NCI-H2196 (cell line): ENCODE measurements around the gene GABPB1.

Experiments
- DNase-seq: peaks from one replicate; lab custom pipeline; 2025; ENCODE audit not compliant: unreplicated experiment; lab: John Stamatoyannopoulos, UW

GABPB1 gene

DNA sequence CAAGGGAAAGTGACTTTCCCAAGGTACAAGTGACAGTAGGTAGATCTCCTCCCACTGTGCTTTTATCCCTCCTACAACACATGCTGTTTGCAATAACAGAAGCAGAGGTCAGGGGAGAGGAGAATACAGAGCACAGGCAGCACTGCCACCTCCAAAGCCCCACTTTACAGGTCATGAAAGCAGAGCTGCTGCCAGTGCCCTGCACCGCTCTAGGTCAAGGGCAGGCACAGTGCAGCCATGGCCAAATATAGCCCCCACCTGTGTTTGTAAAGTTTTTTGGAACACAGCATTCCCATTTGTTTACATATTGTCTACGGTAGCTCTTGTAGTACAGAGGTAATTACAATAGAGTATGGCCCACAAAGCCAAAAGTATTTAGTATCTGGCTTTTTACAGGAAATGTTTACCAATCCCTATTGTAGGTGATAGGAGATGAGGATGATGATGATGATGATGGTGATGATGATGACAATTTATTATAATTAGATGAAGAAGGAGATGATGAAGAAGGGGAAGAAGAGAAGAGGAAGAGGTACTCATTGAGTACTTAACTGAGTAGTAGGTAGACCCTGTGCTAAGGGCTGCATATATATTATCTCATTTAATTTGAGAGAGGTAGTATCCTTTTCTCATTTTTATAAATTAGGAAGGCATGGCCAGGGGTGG is 109.9 kb downstream of the GABPB1 start:
- DNase-seq, result no peak

DNA sequence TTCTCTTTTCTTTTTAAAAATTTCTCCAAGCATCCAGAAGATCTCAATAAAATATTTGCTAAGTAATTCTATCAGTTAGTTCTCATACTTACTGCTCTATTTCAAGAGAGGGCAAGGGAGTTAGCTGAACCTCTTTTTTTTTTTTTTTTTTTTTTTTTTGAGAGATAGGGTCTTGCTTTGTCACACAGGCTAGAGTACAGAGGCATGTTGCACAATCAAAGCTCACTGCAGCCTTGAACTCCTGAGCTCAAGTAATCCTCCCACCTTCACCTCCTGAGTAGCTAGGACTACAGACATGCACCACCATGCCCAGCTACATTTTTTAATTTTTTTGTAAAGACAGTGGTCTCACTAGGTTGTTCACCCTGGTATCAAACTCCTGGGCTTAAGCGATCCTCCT is 110.8 kb downstream of the GABPB1 start:
- DNase-seq, result no peak

DNA sequence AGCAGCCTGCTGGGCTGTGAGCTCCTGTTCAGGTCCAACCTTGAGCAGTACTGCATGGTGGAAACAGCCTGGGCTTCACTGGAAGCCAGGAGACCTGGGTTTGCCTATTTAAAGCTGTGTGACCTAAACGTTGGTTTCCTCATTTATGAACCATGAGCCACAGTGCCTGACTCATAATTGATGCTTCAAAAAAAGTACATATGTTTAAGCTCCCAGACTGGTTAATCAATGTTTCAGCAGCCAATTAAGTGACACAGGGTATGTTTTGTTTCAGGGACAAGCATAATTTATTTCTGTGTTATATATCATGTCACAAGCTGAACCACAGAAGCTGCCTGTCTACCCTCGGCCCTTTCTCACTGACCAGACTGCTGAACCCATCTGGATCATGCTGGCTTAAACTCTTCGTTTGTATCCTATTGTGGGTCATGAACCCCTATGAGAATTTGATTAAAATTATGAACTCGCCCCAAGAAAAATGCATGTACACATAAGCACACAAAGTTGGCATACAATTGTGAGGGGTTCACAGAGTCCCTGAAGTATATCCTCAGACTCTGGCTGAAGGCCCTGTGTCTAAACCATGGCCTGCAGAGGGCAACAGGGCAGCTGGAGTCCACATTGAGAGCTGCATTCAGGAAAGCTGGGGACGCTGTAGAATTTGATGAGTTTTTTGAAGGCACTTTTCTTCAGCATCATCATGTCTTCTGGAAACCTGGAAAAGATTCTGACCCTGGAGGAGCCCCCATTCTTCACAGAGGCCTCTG is 113.1 kb downstream of the GABPB1 start:
- no peak for DNase-seq

DNA sequence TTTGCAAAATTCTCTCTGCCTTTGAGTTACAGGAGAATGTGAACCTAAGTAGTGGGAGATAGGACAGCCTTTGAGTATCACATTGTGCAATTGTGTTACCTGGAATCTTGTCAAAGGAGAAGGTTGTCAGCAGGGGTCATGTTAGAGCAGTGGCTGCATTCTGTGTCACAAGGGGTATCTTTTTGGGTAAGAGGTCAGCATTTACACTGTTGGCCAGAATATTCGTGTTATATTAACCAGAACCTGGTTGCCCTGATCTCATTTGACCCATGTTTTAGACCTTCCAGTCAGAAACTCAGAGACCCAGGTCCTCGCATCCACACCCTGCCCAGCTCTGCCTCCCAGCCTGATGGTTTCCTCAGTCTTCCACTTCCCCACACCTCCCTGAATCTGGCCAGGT is 116.7 kb downstream of the GABPB1 start:
- no peak for DNase-seq

DNA sequence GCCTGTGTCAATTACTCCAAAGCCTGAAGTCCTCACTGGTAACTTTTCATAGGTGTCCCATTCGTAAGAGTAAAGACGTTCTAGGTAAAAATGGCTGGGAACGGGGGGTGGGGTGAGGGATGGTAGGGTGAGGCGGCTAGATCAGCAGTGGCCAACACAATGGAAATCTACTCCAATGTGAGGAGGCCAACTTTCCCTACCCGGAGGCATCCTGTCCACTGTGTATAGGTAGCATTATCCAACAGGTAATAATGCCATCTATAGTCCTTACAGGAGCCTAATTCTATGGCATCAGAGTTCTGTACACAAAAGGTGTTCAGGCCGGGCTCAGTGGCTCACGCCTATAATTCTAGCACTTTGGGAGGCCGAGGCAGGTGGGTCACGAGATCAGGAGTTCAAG is 118.6 kb downstream of the GABPB1 start:
- no peak for DNase-seq

GRCh38 chr15:50235794-50236193 is 119.2 kb downstream of the GABPB1 start:
- DNase-seq, result no peak

DNA sequence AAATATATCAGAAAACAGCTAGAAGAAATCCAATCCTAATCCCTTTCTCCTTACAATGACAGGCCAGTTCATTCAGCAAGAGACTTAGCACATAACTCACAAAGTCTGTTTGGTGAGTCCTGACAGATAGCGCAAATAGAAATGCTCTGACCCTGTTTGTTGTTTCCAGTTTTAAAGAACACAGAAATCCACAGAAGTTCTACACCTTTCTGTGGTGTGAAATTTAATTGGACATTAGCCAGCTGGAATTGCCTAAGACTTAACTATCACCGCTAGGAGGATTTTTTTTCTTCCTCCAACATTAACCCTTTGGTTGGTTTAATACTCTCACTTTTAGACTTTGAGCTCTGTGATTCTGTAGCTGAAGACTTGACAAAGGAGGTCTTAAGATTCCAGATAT is 120.2 kb downstream of the GABPB1 start:
- DNase-seq, result no peak

DNA sequence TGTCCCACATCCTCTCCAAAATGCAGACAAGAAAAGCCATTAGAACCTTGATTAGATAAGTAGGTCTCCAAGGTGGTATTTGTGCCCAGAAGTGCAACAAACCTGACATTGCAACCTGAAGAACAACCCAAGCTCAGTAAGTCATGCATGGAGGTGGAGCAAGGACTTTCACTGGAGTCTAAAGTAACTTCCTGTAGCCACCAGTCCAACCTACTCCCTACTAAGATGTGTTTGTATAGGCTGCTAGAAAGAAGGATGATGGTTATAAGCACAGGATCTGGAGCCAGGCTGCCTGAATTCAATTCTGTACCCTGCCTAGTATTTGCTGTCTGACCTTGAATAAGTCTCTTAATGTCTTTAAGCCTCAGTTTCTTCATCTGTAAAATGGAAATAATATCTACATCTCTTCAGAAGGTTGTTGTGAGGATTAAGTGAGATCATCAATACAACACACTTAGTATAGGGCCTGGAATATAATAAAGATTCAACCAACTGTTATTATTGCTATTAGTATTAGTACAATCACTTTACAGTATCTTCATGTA is 121.7 kb downstream of the GABPB1 start:
- DNase-seq, result no peak

GRCh38 chr15:50232791-50233190 is 122.2 kb downstream of the GABPB1 start:
- DNase-seq, result no peak

DNA sequence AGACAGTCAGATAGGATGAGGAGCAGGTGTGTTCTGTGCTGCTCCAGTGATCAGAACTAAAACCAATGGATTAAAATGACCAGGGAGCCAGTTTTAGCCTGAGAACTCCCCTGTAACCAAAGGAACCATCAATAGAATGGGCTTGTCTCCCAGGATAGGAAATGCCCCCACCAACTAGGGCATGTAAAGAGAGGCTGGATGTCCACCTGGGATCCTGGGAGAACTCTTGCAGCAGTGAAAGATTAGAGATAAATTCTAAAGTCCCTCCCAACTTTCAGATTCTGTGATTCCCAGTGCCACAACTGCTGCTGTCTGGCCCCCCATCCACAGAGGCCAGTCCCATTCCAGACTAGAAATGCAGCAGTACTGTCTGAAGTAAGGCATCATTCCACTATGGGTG is 123.2 kb downstream of the GABPB1 start:
- DNase-seq, result no peak

DNA sequence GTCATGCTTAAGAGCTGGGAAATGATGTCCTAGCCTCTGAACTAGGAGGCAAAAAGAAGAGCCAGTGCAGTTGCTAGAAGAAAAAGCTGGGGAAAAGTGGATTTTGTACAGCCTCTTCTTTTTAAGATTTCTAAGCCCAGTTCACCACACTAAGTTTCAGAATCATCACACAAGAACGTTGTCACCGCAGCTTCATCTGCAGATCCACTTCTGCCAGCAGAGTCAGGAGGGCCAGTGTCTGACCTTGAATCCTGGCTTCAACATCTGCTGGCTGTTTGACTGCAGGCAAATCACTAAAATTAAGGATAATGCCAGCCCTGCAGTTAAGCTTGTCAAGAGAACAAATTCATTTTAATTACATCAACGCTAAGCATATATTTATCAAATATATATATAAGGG is 125.7 kb downstream of the GABPB1 start:
- no peak for DNase-seq

- no peak for DNase-seq
Measured at GRCh38 chr15:50228866-50229265, 126.1 kb downstream of the GABPB1 start.

- DNase-seq, result no peak
Measured at GRCh38 chr15:50227076-50227475, 127.9 kb downstream of the GABPB1 start.

DNA sequence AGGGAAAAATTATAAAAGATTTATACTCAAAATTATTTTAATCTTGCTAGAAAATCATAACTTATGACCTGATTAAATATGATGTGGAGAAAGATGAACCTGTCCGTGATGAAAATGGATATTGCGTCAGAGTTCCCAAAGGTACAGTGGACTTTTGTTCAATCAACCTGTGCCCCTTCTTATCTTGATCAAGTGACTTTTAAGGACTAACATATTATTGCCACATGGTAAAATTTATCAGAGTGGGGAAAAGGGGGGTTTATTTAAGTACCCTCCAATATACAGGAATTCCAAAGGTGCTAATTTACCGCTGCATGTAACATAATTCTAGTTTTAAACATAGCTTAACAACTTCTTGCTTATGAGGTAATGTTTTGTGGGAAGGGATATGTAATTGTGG is 129.1 kb downstream of the GABPB1 start:
- DNase-seq, result no peak
